ENCODE measurements around the gene CLK4. TPM values are rescaled to one million over a fixed set of nuclear protein-coding genes. Genes with fewer than 3 reads are reported as not detected.

CLK4 gene
- total RNA-seq, 2 experiments from 2014 or later = 15.6 to 16.8 TPM

DNA sequence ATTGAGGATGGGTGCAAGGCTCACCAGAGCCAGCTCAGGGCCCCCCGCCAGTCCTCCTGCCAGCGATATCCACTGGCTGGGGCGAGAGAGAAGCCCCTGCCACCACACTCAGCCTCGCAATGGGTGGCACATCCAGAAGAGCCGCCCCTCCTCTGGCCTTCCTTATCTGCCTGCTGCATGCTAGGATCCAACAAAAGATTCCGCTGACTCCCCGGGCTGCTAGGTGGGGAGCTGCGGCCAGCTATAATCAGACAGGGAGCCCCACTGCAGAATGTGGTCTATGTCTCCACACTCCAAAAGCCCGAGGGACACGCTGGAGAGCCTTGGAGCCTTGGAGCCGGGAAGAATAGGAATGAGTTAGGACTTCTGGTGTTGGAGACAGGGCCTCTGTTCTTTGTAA is 69.4 kb downstream of the CLK4 start:
- Mint-ChIP-seq H3K36me3 (peaks cover 2% of the 10 kb centered on the region), H3K9me3 (no peaks in the 10 kb centered on the region), H3K27ac (no peak overlapping the region), H3K27me3 (peaks cover 15% of the 10 kb centered on the region), H3K4me1 (peaks cover 2% of the 10 kb centered on the region), H3K4me3 (no peak overlapping the region)
- no peak for DNase-seq

DNA sequence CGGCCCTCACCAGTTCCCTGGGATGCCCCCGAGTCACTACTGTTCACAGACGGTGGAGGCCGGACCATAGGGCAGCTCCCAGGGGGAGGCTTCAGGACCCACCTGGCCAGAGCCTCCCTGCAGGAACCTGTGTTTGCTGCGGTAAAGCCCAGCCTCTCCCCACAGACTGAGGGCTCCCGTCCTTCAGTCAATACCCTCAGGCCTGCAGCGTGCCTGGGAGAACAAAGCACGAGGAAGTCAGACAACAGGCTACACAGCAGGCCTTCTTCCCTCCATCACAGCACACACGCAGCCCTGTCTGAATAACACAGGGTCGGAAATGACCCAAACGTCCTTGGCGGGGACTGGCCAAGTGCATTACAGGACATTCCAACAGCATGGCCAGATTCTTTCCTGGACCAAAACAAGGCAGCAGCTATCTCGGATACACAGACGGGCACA is 71.1 kb downstream of the CLK4 start:
- Mint-ChIP-seq H3K4me1 (no peaks in the 10 kb centered on the region), H3K36me3 (no peaks in the 10 kb centered on the region), H3K4me3 (no peak overlapping the region), H3K9me3 (no peaks in the 10 kb centered on the region), H3K27ac (no peak overlapping the region), H3K27me3 (peaks cover 10% of the 10 kb centered on the region)
- DNase-seq = no peak

DNA sequence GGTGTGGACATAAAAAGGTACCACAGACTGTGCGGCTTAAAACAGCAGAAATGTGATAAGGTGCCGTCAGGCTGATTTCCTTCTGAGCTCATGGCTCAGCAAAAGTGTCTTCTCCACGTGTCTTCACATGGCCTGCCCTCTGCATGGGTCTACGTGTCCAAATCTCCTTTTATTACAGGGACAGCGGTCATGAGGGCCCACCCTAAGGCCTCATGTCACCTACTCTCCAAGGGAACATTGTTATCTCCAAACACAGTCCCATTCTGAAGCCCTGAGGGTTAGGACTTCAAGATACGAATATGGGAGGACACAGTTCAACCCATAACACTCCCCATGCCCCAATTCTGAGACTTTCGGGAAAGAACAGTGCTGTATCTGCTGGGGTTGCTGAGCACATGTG is 71.8 kb downstream of the CLK4 start:
- Mint-ChIP-seq H3K9me3 (no peaks in the 10 kb centered on the region), H3K27ac (no peak overlapping the region), H3K27me3 (peaks cover 10% of the 10 kb centered on the region), H3K4me1 (no peaks in the 10 kb centered on the region), H3K4me3 (no peak overlapping the region), H3K36me3 (no peaks in the 10 kb centered on the region)
- no peak for DNase-seq

GRCh38 chr5:178554311-178554710 is 72.5 kb downstream of the CLK4 start:
- Mint-ChIP-seq H3K27me3 (peaks cover 10% of the 10 kb centered on the region), H3K4me1 (no peaks in the 10 kb centered on the region), H3K4me3 (no peak overlapping the region), H3K9me3 (no peaks in the 10 kb centered on the region), H3K36me3 (no peaks in the 10 kb centered on the region), H3K27ac (no peak overlapping the region)
- no peak for DNase-seq

DNA sequence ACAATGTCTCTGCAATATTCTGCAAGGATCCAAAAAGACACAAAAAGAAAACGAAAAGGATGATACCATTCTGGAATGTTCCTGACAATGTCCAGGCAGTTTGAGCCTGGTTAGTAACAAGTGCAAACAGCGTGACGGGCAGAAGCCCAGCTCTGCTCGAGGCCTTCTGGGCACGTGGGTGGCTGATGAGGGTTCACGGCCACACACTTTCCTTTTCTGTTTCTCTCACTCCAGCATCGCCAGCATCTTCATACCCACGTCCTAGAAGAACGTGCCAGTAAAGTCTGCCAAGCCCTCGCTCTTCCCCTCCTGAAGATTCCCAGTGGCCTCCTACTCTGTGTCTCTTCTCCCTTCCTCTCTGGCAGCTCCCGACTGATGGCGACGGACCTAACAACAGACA is 73.3 kb downstream of the CLK4 start:
- H3K27ac Mint-ChIP-seq = no peak overlapping the region

More for the DNA sequence above, 73.3 kb downstream of the CLK4 start:
- Mint-ChIP-seq H3K27me3 (peaks cover 9% of the 10 kb centered on the region), H3K4me3 (no peak overlapping the region), H3K36me3 (no peaks in the 10 kb centered on the region), H3K4me1 (no peaks in the 10 kb centered on the region), H3K9me3 (no peaks in the 10 kb centered on the region)
- no peak for DNase-seq

Other genes with a start within 250 kb of the CLK4 start
- gene COL23A1, start 36.7 kb downstream of the CLK4 start, total RNA-seq = under 1 TPM; 0.21 to 0.22 TPM
- gene ZNF354A, start 103.6 kb upstream of the CLK4 start, total RNA-seq = 1 to 10 TPM; 6.4 to 6.5 TPM
- gene ZNF354B, start 232.9 kb upstream of the CLK4 start, total RNA-seq = 10 to 100 TPM in 1 of 2 experiments, 1 to 10 TPM in 1; 9.4 to 11.0 TPM